Ectodermal cell (in vitro differentiated cells): ENCODE data around the gene STIP1.

Experiments used
- H3K27ac ChIP-seq: 2 replicates; pipeline ENCODE4 v1.7.0; 2013; ENCODE audit warnings: mild to moderate bottlenecking, low read depth, low read length; ENCODE audit not compliant: insufficient read depth, poor library complexity, severe bottlenecking
- H3K27me3 ChIP-seq: 2 replicates; pipeline ENCODE4 v1.7.0; 2013; ENCODE audit warnings: mild to moderate bottlenecking, low read length; ENCODE audit not compliant: insufficient read depth, control insufficient read depth, poor library complexity, severe bottlenecking
- H3K36me3 ChIP-seq: one replicate; pipeline ENCODE4 v1.7.0; 2013; ENCODE audit warnings: low read length; ENCODE audit not compliant: control insufficient read depth, insufficient read depth
- H3K4me1 ChIP-seq: one replicate; pipeline ENCODE4 v1.7.0; 2013; ENCODE audit warnings: low read length; ENCODE audit not compliant: control insufficient read depth, insufficient read depth
- H3K4me3 ChIP-seq: 2 replicates; pipeline ENCODE4 v1.7.0; 2013; ENCODE audit warnings: low read depth, low read length, control low read depth; ENCODE audit not compliant: insufficient read depth
- H3K9me3 ChIP-seq: 2 replicates; pipeline ENCODE4 v1.7.0; 2013; ENCODE audit warnings: mild to moderate bottlenecking, low read length, moderate library complexity; ENCODE audit not compliant: control insufficient read depth
- WGBS, 2 experiments: methylation state at CpG; one replicate each; pipeline ENCODE4 v1.1.7; 2013; ENCODE audit warnings: missing lambda C conversion rate in 2 of 2; 5-methylcytosine and 5-hydroxymethylcytosine counted together

STIP1 gene

DNA sequence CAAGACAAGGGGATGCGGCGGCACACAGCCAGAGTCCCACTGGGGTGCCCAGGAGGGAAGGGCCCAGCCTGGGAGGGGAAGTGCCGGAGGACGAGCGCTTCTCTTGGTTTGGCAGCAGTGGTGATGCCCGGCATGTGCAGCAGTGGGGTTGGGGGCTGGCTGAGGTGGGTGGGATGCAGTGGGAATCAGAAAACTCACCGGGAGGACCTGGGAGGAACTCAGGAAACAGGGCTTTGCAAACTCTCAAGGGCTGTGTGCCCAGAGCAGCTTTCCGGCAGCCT is 23.5 kb downstream of the STIP1 start:
- Histone ChIP-seq H3K4me1 (no peaks in the 10 kb centered on the region), H3K4me3 (no peak overlapping the region), H3K9me3 (no peaks in the 10 kb centered on the region), H3K27me3 (no peaks in the 10 kb centered on the region), H3K36me3 (peaks cover 5% of the 10 kb centered on the region), H3K27ac (no peak overlapping the region)
- 91 to 93% methylated on average over 8 of the region's 8 CpGs for WGBS, 2 experiments

DNA sequence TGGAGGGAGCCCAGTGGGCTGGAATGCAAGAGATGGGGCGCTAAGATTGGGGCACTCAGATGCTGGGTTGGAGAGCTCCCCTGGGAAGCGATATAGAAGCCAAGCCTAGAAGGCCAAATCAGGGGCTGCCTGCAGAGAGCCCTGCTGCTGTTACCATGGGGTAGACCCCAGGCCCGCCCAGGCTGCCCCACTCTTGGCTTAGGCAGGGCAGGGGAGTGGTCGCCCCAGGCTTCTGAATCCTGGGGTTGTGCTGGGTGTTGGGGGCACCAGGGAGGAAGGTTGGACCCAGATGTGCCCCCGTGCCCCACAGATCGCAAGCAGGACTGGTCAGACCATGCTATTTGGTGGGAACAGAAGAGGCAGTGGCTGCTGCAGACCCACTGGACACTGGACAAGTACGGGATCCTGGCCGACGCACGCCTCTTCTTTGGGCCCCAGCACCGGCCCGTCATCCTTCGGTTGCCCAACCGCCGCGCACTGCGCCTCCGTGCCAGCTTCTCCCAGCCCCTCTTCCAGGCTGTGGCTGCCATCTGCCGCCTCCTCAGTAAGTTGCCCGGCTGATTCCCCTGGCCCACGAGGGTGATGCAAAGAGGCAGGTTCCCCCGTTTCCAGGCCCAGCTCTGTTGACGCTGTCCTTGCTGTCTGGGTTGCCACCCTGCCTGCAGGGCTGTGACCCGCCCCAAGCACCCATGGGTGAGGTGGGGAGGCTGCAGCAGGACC is 24.5 kb downstream of the STIP1 start:
- no peaks in the 10 kb centered on the region for H3K27me3 ChIP-seq
- WGBS, 2 experiments = 95 to 96% methylated on average over 24 of the region's 24 CpGs
- H3K4me3 ChIP-seq = no peak overlapping the region
- H3K27ac ChIP-seq = no peak overlapping the region
- no peaks in the 10 kb centered on the region for H3K4me1 ChIP-seq
- peaks cover 1% of the 10 kb centered on the region for H3K36me3 ChIP-seq
- H3K9me3 ChIP-seq = no peaks in the 10 kb centered on the region

DNA sequence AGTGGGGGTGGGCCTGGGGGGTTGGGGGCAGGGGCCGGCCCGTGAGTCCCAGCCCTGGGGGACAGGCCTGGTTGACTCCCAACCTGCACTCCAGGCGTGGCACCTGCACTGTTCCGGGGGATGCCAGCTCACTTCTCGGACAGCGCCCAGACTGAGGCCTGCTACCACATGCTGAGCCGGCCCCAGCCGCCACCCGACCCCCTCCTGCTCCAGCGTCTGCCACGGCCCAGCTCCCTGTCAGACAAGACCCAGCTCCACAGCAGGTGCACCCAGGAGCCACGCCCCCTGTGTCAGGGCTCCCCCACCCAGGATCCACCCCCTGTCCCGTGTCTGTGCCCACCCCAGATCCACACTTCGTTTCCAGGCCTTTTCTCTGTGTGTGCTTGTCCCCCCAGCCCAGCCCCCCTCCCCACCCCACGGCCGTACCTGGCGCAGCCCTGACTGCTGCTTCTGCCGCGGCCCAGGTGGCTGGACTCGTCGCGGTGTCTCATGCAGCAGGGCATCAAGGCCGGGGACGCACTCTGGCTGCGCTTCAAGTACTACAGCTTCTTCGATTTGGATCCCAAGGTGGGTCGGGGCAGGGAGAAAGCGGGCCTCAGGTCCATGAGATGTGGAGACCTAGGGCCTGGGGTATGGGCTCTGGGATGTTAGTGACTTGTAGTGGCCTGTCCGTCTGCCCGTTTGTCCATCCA is 25.4 kb downstream of the STIP1 start:
- no peaks in the 10 kb centered on the region for H3K36me3 ChIP-seq
- no peaks in the 10 kb centered on the region for H3K9me3 ChIP-seq
- H3K4me1 ChIP-seq = no peaks in the 10 kb centered on the region
- H3K27ac ChIP-seq = no peak overlapping the region
- 94 to 95% methylated on average over 30 of the region's 30 CpGs for WGBS, 2 experiments
- no peak overlapping the region for H3K4me3 ChIP-seq
- no peaks in the 10 kb centered on the region for H3K27me3 ChIP-seq

DNA sequence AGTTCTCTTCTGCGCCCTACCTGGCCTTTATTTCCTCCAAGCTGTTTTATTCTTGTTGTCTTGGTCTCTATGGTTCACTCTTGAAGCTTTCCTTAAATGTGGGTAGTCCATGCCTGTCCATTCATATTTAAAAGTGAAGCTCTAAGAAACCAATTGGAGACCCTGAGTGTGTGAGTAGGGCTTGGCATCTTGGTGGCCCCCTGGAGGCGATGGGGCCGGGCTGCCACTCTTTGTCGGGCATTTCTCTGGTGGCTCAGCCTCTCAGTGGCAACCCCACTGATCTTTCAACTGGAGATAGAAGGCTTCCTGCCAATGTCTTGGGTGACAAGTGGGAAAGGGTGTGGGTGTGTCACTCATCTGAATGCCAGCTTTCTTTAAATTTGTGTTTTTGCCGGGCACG is 30.9 kb downstream of the STIP1 start:
- no peak overlapping the region for H3K4me3 ChIP-seq
- H3K9me3 ChIP-seq = no peaks in the 10 kb centered on the region
- 85 to 92% methylated on average over 6 of the region's 6 CpGs for WGBS, 2 experiments
- no peaks in the 10 kb centered on the region for H3K27me3 ChIP-seq
- no peak overlapping the region for H3K27ac ChIP-seq
- no peaks in the 10 kb centered on the region for H3K36me3 ChIP-seq
- H3K4me1 ChIP-seq = no peaks in the 10 kb centered on the region

DNA sequence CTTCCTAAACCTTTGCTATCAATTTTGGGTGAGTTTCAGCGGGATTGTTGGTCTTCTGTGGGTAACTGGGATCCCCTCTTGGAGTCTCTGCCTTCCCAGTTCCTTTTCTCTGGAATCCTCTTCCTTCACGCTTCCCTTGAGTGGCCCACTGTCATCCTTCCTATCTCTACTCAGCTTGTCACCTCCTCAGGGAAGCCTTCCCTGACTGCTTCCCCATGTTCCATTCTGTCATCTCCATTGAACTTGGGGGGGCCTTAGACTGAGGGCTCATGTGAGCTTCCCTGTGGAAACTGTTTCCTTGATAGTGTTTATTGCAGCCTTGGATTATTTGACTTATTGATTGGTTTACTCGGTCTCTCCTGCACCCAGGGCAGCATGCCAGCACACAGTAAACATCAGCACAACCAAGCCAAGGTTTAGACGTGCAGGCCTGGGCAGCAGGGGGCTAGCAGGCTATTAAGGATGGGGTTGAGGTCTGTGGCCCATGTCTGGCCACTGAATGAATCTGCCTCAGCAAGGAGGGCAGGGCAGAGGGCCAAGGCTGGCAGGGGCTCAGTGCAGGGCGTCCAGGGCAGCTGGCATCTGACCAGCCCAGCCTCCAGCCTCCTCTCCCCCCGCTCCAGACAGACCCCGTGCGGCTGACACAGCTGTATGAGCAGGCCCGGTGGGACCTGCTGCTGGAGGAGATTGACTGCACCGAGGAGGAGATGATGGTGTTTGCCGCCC is 32.8 kb downstream of the STIP1 start:
- 90 to 93% methylated on average over 11 of the region's 11 CpGs for WGBS, 2 experiments
- H3K36me3 ChIP-seq = no peaks in the 10 kb centered on the region
- H3K9me3 ChIP-seq = no peaks in the 10 kb centered on the region
- H3K27me3 ChIP-seq = no peaks in the 10 kb centered on the region
- H3K27ac ChIP-seq = no peak overlapping the region
- H3K4me3 ChIP-seq = no peak overlapping the region
- no peaks in the 10 kb centered on the region for H3K4me1 ChIP-seq

DNA sequence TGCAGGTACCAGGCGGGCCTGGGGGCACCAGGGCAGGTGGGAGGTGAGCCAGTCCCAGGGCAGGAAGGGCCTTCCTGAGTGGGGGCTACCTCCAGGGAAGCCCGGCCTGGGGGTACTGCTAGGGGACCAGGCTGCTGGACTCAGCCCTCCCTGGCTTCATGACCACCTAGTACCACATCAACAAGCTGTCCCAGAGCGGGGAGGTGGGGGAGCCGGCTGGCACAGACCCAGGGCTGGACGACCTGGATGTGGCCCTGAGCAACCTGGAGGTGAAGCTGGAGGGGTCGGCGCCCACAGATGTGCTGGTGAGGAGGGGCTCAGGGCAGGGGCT is 33.3 kb downstream of the STIP1 start:
- Histone ChIP-seq H3K27ac (no peak overlapping the region), H3K27me3 (no peaks in the 10 kb centered on the region), H3K4me3 (no peak overlapping the region), H3K36me3 (no peaks in the 10 kb centered on the region), H3K4me1 (no peaks in the 10 kb centered on the region), H3K9me3 (no peaks in the 10 kb centered on the region)
- whole genome bisulfite sequencing, 2 experiments = 94 to 95% methylated on average over 7 of the region's 7 CpGs

DNA sequence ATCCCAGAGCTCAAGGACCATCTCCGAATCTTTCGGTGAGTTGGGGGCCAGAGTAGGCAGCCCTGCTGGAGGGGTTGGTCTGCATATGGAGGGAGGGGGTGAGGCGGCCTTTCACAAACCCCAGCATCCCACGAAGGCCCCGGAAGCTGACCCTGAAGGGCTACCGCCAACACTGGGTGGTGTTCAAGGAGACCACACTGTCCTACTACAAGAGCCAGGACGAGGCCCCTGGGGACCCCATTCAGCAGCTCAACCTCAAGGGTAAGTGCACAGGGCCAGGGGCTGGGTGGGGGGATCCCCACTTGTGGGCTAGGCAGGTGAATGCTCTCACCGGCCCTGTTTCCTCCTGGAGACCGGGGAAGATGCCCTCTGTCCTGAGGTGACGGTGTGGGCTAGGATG is 33.8 kb downstream of the STIP1 start:
- H3K4me3 ChIP-seq = no peak overlapping the region
- WGBS, 2 experiments = 94% methylated on average over 10 of the region's 10 CpGs
- no peaks in the 10 kb centered on the region for H3K36me3 ChIP-seq
- H3K27me3 ChIP-seq = no peaks in the 10 kb centered on the region
- no peak overlapping the region for H3K27ac ChIP-seq
- H3K4me1 ChIP-seq = no peaks in the 10 kb centered on the region
- no peaks in the 10 kb centered on the region for H3K9me3 ChIP-seq

DNA sequence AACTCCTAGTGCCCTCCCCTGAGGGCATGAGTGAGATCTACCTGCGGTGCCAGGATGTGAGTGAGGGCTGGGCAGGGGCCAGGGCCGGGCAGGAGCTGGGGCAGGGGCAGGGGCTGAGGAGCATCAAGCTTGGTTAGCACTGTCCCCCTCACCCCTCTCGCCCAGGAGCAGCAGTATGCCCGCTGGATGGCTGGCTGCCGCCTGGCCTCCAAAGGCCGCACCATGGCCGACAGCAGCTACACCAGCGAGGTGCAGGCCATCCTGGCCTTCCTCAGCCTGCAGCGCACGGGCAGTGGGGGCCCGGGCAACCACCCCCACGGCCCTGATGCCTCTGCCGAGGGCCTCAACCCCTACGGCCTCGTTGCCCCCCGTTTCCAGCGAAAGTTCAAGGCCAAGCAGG is 34.3 kb downstream of the STIP1 start:
- H3K4me1 ChIP-seq = no peaks in the 10 kb centered on the region
- H3K9me3 ChIP-seq = no peaks in the 10 kb centered on the region
- no peaks in the 10 kb centered on the region for H3K36me3 ChIP-seq
- H3K4me3 ChIP-seq = no peak overlapping the region
- 93 to 94% methylated on average over 17 of the region's 17 CpGs for WGBS, 2 experiments
- no peak overlapping the region for H3K27ac ChIP-seq
- H3K27me3 ChIP-seq = no peaks in the 10 kb centered on the region

DNA sequence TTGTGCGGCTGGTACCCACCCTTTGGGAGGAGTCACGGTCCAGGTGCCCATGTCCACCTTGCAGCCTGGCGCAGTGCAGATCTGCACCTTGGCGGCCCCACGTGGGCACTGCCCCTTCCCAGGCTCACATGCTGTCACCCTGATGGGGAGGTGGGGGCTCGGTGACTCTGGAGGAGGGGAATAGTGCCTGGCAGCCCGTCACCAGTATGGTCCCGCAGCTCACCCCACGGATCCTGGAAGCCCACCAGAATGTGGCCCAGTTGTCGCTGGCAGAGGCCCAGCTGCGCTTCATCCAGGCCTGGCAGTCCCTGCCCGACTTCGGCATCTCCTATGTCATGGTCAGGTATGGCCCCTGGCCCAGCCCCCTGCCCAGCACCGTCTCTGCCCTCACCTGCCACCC is 34.8 kb downstream of the STIP1 start:
- 94 to 95% methylated on average over 14 of the region's 14 CpGs for WGBS, 2 experiments
- H3K4me3 ChIP-seq = no peak overlapping the region

DNA sequence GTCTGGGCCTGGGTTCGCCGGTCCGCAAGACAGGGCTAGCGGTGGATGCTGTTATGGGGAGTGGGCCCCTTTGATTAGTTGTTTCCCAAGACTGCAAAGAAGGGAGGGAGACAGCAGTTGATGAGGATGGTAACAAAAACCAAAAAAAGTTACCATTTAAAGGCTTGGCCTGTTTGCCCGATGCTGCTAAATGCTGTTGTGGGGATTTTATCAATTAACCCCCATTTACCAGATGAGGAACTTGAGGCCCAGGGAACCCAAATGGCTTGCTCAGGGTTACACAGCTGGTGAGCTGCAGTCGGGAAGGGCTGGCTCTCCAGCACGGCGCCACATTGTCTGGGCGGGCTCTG is 36.7 kb downstream of the STIP1 start:
- WGBS, 2 experiments = 88 to 90% methylated on average over 9 of the region's 9 CpGs
- Histone ChIP-seq H3K36me3 (no peaks in the 10 kb centered on the region), H3K27ac (no peak overlapping the region), H3K27me3 (no peaks in the 10 kb centered on the region), H3K4me3 (no peak overlapping the region), H3K4me1 (peaks cover 15% of the 10 kb centered on the region), H3K9me3 (no peaks in the 10 kb centered on the region)

More for the DNA sequence above, 34.8 kb downstream of the STIP1 start:
- Histone ChIP-seq H3K9me3 (no peaks in the 10 kb centered on the region), H3K27ac (no peak overlapping the region), H3K36me3 (no peaks in the 10 kb centered on the region), H3K27me3 (no peaks in the 10 kb centered on the region), H3K4me1 (peaks cover 2% of the 10 kb centered on the region)
